Breast epithelium (tissue), 3 donors: ENCODE results near the gene HTR1A.

Experiments used
- POLR2AphosphoS5 ChIP-seq, 3 donors: sonication (generic); formaldehyde crosslinking; IDR thresholded peaks; one replicate each; pipeline ENCODE4 v1.6.1; 2017; ENCODE audit warnings: antibody characterized with exemption in 3 of 3
- TF ChIP-seq, protein P1 (sequence below), 3 donors: fragments of 450-650 bp; IDR thresholded peaks; one replicate each; pipeline ENCODE4 v1.5.1; 2016 to 2017; ENCODE audit warnings: antibody characterized with exemption in 3 of 3, mild to moderate bottlenecking in 3 of 3, moderate library complexity in 3 of 3

- TF ChIP-seq, protein P1, sequence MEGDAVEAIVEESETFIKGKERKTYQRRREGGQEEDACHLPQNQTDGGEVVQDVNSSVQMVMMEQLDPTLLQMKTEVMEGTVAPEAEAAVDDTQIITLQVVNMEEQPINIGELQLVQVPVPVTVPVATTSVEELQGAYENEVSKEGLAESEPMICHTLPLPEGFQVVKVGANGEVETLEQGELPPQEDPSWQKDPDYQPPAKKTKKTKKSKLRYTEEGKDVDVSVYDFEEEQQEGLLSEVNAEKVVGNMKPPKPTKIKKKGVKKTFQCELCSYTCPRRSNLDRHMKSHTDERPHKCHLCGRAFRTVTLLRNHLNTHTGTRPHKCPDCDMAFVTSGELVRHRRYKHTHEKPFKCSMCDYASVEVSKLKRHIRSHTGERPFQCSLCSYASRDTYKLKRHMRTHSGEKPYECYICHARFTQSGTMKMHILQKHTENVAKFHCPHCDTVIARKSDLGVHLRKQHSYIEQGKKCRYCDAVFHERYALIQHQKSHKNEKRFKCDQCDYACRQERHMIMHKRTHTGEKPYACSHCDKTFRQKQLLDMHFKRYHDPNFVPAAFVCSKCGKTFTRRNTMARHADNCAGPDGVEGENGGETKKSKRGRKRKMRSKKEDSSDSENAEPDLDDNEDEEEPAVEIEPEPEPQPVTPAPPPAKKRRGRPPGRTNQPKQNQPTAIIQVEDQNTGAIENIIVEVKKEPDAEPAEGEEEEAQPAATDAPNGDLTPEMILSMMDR (IDR thresholded peaks at IDR 0.05): no peak
- no peak for TF ChIP-seq POLR2AphosphoS5 (IDR thresholded peaks at IDR 0.05)
These were observed 42.3 kb downstream of the HTR1A start for GRCh38 chr5:63919763-63920478.
